Measurements from ENCODE around the gene FSTL3. TPM values are rescaled to one million over a fixed set of nuclear protein-coding genes. Genes with fewer than 3 reads are reported as not detected.

Gene FSTL3
- total RNA-seq, 4 donors from 2014 or later: 115 to 226 (median 217) TPM

GRCh38 chr19:709965-710571, 33.9 kb downstream of the FSTL3 start:
- H3K36me3 ChIP-seq: peaks cover 0 to 4% (median 0%) of the 10 kb centered on the region in 4 donors
- peak overlapping the region; percentile 76 to 95 (median 84) for H3K4me3 ChIP-seq
- H3K27ac ChIP-seq (replicated peaks in 1 of 4): peak overlapping the region; percentile 81 to 86 (median 84)
- H3K27me3 ChIP-seq: peaks cover 0 to 10% (median 0%) of the 10 kb centered on the region in 4 donors
- H3K9me3 ChIP-seq: peaks cover 0 to 3% (median under 1%) of the 10 kb centered on the region in 4 donors
- no peak for TF ChIP-seq CTCF (IDR thresholded peaks at IDR 0.05)
- TF ChIP-seq EP300 (IDR thresholded peaks at IDR 0.05): no peak
- no peak for TF ChIP-seq POLR2A (IDR thresholded peaks at IDR 0.05; ENCODE audit: low read depth)
- peak; percentile 9 to 43 for TF ChIP-seq POLR2AphosphoS5 (IDR thresholded peaks at IDR 0.05)
- DNase-seq (ENCODE audit: extremely low spot score): no peak
- intact Hi-C loops (cut with DNase I): loop anchor here (2.0 kb wide), 1 partner anchor 23 kb away; no protein-coding TSS in a partner anchor
- 33% methylated on average over 18 of the region's 27 CpGs for WGBS
- peaks cover 20 to 44% (median 34%) of the 10 kb centered on the region in 4 donors for H3K4me1 ChIP-seq

DNA sequence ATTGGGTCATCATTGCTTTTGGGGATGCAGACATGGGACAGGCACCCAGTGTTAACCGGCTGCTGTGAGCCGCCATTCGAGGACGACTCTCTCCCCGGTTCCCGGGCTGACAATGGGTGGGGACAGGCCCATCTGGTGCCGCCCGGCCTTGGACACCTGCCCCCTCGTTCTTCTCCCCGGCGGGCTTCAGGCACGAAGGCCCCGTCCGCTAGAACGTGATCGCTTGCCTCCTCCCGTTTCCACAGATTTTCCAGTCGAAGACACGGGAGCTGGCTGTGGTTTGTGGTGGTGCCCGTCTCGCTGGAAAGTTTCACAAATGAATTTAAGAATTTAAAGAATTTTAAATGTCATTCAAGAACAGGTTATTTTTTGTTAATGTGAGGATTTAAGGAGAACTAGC, 34.6 kb downstream of the FSTL3 start:
- intact Hi-C loops (cut with DNase I): no loop called here
- TF ChIP-seq POLR2AphosphoS5 (IDR thresholded peaks at IDR 0.05) (no peak), CTCF (IDR thresholded peaks at IDR 0.05) (no peak), POLR2A (IDR thresholded peaks at IDR 0.05; ENCODE audit: low read depth) (no peak), EP300 (IDR thresholded peaks at IDR 0.05) (no peak)
- peak overlapping the region; percentile 81 to 86 (median 84) for H3K27ac ChIP-seq (replicated peaks in 1 of 4)
- H3K9me3 ChIP-seq: peaks cover 0 to 8% (median 4%) of the 10 kb centered on the region in 4 donors
- H3K36me3 ChIP-seq: peaks cover 0 to 4% (median 2%) of the 10 kb centered on the region in 4 donors
- peak overlapping the region; percentile 76 to 95 (median 84) for H3K4me3 ChIP-seq
- 77% methylated on average over 7 of the region's 21 CpGs for WGBS
- peaks cover 0 to 10% (median 0%) of the 10 kb centered on the region in 4 donors for H3K27me3 ChIP-seq
- H3K4me1 ChIP-seq: peaks cover 20 to 44% (median 34%) of the 10 kb centered on the region in 4 donors
- DNase-seq (ENCODE audit: extremely low spot score): no peak

DNA sequence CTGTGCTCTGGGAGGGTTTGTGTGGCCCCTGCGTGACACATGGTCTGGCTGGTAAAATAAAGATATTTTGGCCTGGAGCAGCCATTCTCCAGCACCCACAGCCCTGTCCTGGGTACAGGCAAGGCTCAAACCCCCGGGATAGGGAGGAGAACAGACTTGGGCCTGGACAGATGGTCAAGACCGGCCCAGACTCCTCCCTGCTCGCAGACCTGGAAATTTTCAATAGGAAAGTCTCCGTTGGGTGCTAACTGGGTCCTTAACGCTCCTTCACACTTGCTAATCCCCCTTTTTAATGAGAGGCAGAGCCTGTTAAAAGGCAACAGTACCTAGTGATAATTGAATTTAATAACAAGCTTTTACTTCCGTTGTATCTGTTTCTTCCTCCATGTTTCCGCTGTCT, 35.1 kb downstream of the FSTL3 start:
- Histone ChIP-seq H3K4me1 (peaks cover 20 to 44% (median 34%) of the 10 kb centered on the region in 4 donors), H3K4me3 (peak overlapping the region in 1 of 4 donors; percentile 95), H3K9me3 (peaks cover 0 to 9% (median 4%) of the 10 kb centered on the region in 4 donors), H3K36me3 (peaks cover 0 to 4% (median 2%) of the 10 kb centered on the region in 4 donors), H3K27ac (replicated peaks in 1 of 4) (peak overlapping the region; percentile 81 to 86 (median 84)), H3K27me3 (peaks cover 0 to 10% (median 0%) of the 10 kb centered on the region in 4 donors)
- intact Hi-C loops (cut with DNase I): no loop called here
- no peak for DNase-seq (ENCODE audit: extremely low spot score)
- 82% methylated on average over 8 of the region's 8 CpGs for WGBS
- TF ChIP-seq CTCF (IDR thresholded peaks at IDR 0.05) (no peak), EP300 (IDR thresholded peaks at IDR 0.05) (no peak)

DNA sequence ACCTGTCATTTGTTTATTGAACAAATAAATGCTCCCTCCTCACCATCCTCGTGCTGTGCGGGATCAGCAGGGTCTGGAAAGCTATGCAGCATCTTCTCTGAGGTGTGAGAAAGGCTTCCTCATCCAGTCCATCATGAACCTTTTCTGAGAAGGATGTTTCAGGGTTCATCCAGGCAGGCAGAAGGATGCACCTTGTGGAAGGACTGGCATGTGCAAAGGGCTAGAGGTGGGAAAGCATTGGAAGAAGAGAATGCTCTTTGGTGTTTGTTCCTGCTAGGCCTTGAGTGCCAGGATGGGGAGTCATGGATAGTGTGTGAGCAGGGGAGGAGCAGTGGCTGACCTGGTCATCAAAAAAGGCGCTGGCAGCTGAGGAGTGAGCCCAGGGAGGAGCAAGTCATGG, 39.2 kb downstream of the FSTL3 start:
- TF ChIP-seq EP300 (IDR thresholded peaks at IDR 0.05): no peak
- no peak for TF ChIP-seq CTCF (IDR thresholded peaks at IDR 0.05)
- intact Hi-C loops (cut with DNase I): no loop called here
- H3K27ac ChIP-seq (replicated peaks in 1 of 4): no peak overlapping the region
- H3K36me3 ChIP-seq: peaks cover 0 to 4% (median 4%) of the 10 kb centered on the region in 4 donors
- H3K9me3 ChIP-seq: peaks cover 0 to 9% (median 2%) of the 10 kb centered on the region in 4 donors
- peaks cover 0 to 35% (median 11%) of the 10 kb centered on the region in 4 donors for H3K27me3 ChIP-seq
- no peak for DNase-seq (ENCODE audit: extremely low spot score)
- H3K4me1 ChIP-seq: peaks cover 16 to 34% (median 31%) of the 10 kb centered on the region in 4 donors
- no peak overlapping the region for H3K4me3 ChIP-seq
- 96% methylated on average over 3 of the region's 3 CpGs for WGBS

All from esophagus muscularis mucosa (tissue), 4 donors.